Ovary (tissue), 3 donors: Measurements from ENCODE around the gene C1orf198.

Experiments
- CTCF ChIP-seq, 3 donors: fragments of 450-650 bp in 2 of 3; fragments of 200-600 bp in 1 of 3; IDR thresholded peaks; one replicate each; pipeline versions ENCODE4 v1.5.1 to v1.8.0; 2016 to 2022; ENCODE audit warnings: antibody characterized with exemption in 3 of 3, mild to moderate bottlenecking in 1 of 3
- EP300 ChIP-seq: sonication (generic); formaldehyde crosslinking; IDR thresholded peaks from one replicate; pipeline ENCODE4 v1.6.1; 2017; ENCODE audit warnings: antibody characterized with exemption
- donor health status: DM: no; HTN: no; CAD: no.

GRCh38 chr1:230807029-230807428 is 61.3 kb downstream of the C1orf198 start:
- TF ChIP-seq CTCF (IDR thresholded peaks at IDR 0.05) (no peak), EP300 (no peak)
